Left hindlimb (tissue), 1 donor: ENCODE results near the gene B9D2.
"Not testable (repeated sequence)": the region's sequence is repeated elsewhere in the genome, so short reads cannot be mapped to it uniquely, and the experiment has no call there.

Source experiments
- DNase-seq: peaks from one replicate; pipeline ENCODE4 v3.0.0-alpha.2; 2018

Gene B9D2

GRCh38 chr19:41353466-41354342 lies 10.2 kb downstream of the B9D2 start, which contains the start of gene TGFB1:
TSS of gene TGFB1 (minus strand) at chr19:41353922. CDS start at chr19:41353044, 878 bp downstream.
- peak; percentile 86 for DNase-seq

- peak; percentile 65 for DNase-seq
Measured at GRCh38 chr19:41352609-41353465, 11.1 kb downstream of the B9D2 start.

GRCh38 chr19:41352279-41352608 lies 11.7 kb downstream of the B9D2 start:
- DNase-seq = no peak

GRCh38 chr19:41351339-41352245 lies 12.4 kb downstream of the B9D2 start:
- DNase-seq = peak; percentile 74

GRCh38 chr19:41350735-41351338 lies 13.1 kb downstream of the B9D2 start:
- DNase-seq = no peak

GRCh38 chr19:41346916-41347315 lies 17.0 kb downstream of the B9D2 start:
- DNase-seq = not testable (repeated sequence)

- DNase-seq = no peak
Measured at GRCh38 chr19:41344162-41344561, 19.8 kb downstream of the B9D2 start.

GRCh38 chr19:41341669-41342490 lies 22.1 kb downstream of the B9D2 start:
- DNase-seq = no peak

GRCh38 chr19:41339936-41340335 lies 24.0 kb downstream of the B9D2 start:
- DNase-seq = no peak

GRCh38 chr19:41335467-41335866 lies 28.5 kb downstream of the B9D2 start:
- DNase-seq = no peak

GRCh38 chr19:41334793-41335192 lies 29.2 kb downstream of the B9D2 start:
- DNase-seq = no peak

GRCh38 chr19:41332468-41332867 lies 31.5 kb downstream of the B9D2 start:
- no peak for DNase-seq

GRCh38 chr19:41332000-41332399 lies 31.9 kb downstream of the B9D2 start:
- DNase-seq = no peak

- DNase-seq = no peak
Measured at GRCh38 chr19:41330946-41331678, 32.8 kb downstream of the B9D2 start.

GRCh38 chr19:41330481-41330880 lies 33.5 kb downstream of the B9D2 start:
- no peak for DNase-seq

GRCh38 chr19:41328842-41329225 lies 35.1 kb downstream of the B9D2 start:
- DNase-seq = no peak

GRCh38 chr19:41328157-41328841 lies 35.6 kb downstream of the B9D2 start:
- DNase-seq = no peak

GRCh38 chr19:41327576-41328156 lies 36.3 kb downstream of the B9D2 start:
- DNase-seq = peak; percentile 78

GRCh38 chr19:41327076-41327575 lies 36.8 kb downstream of the B9D2 start:
- DNase-seq = no peak
